DMS53 (cell line): ENCODE measurements around the gene LCA5.
"Not testable (repeated sequence)": the region's sequence is repeated elsewhere in the genome, so short reads cannot be mapped to it uniquely, and the experiment has no call there.

ENCODE experiments used
- DNase-seq: peaks from one replicate; lab custom pipeline; 2025; lab: John Stamatoyannopoulos, UW

LCA5 gene

GRCh38 chr6:79536954-79537747 is at the start of gene LCA5:
TSS of gene LCA5 (minus strand) at chr6:79537430. CDS start at chr6:79518894, 18,536 bp downstream.
- DNase-seq: peak; percentile 97

- peak; percentile 80 for DNase-seq
These were observed 49.3 kb upstream of the LCA5 start for GRCh38 chr6:79586548-79586947.

GRCh38 chr6:79584332-79584731 is 47.1 kb upstream of the LCA5 start:
- no peak for DNase-seq

- not testable (repeated sequence) for DNase-seq
These were observed 40.7 kb upstream of the LCA5 start for GRCh38 chr6:79577926-79578325.

GRCh38 chr6:79574630-79575225 is 37.5 kb upstream of the LCA5 start:
- peak; percentile 56 for DNase-seq

- DNase-seq: no peak
These were observed 36.9 kb upstream of the LCA5 start for GRCh38 chr6:79574174-79574573.

GRCh38 chr6:79571030-79571367 is 33.8 kb upstream of the LCA5 start:
- peak; percentile 65 for DNase-seq

- peak; percentile 84 for DNase-seq
These were observed 33.1 kb upstream of the LCA5 start for GRCh38 chr6:79570129-79571029.

- no peak for DNase-seq
These were observed 31.8 kb upstream of the LCA5 start for GRCh38 chr6:79568996-79569395.

- DNase-seq: no peak
These were observed 27.4 kb upstream of the LCA5 start for GRCh38 chr6:79564636-79565035.

GRCh38 chr6:79559706-79560105 is 22.5 kb upstream of the LCA5 start:
- no peak for DNase-seq

GRCh38 chr6:79557673-79558467 is 20.6 kb upstream of the LCA5 start:
- no peak for DNase-seq

- DNase-seq: no peak
These were observed 17.1 kb upstream of the LCA5 start for GRCh38 chr6:79554305-79554704.

GRCh38 chr6:79551401-79551800 is 14.2 kb upstream of the LCA5 start:
- DNase-seq: no peak

GRCh38 chr6:79548304-79548703 is 11.1 kb upstream of the LCA5 start:
- no peak for DNase-seq

- DNase-seq: no peak
These were observed 9.0 kb upstream of the LCA5 start for GRCh38 chr6:79546186-79546585.

- peak; percentile 97 for DNase-seq
These were observed 7.8 kb upstream of the LCA5 start for GRCh38 chr6:79544939-79545450.

- peak; percentile 40 for DNase-seq
These were observed 7.2 kb upstream of the LCA5 start for GRCh38 chr6:79544299-79544927.

- no peak for DNase-seq
These were observed 6.7 kb upstream of the LCA5 start for GRCh38 chr6:79543886-79544285.

- peak; percentile 14 for DNase-seq
These were observed 6.2 kb upstream of the LCA5 start for GRCh38 chr6:79543411-79543810.
